ENCODE measurements around the gene CBARP. TPM values are rescaled to one million over a fixed set of nuclear protein-coding genes. Genes with fewer than 3 reads are reported as not detected.

Gene CBARP
- total and polyA plus RNA-seq, 9 of the 15 experiments (the other 6 are each of a cell fraction or from before 2014, with no cell fraction given): 0.03 to 8.9 (median 1.2) TPM; not detected in 1

DNA sequence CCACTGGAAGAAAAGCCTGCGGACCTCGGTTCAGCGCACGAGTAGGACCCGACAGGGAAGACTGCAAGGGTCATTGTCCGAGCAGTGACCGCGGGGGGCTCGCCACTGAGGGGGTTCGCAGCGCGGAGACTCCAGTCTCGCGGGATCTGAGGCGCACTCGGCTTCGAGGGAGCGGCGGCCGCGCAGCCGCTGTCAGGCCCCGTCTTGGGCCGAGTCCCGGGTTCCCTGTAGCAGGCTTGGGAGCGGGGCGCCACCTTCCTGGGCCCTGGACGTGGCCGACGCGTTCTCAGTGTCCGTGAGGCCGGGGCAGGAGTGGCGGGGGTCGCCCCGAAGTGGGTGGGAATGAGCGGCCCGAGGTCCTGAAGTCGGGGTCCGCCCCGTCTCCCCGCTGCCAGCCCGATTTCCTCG, 37.1 kb upstream of the CBARP start (continued):
- TF ChIP-seq GTF3C2 (IDR thresholded peaks at IDR 0.05; ENCODE audit: borderline replicate concordance, extremely low read depth, insufficient read length) (no peak), HNRNPLL (IDR thresholded peaks at IDR 0.05; ENCODE audit: low read depth, low read length, poor library complexity, severe bottlenecking) (no peak), TEAD4 (IDR thresholded peaks at IDR 0.05; ENCODE audit: low read length) (no peak), TEAD4 (CRISPR knock-in tag; IDR thresholded peaks at IDR 0.05; ENCODE audit: borderline replicate concordance) (no peak), LCOR (CRISPR knock-in tag; IDR thresholded peaks at IDR 0.05) (peak; percentile 66; the same call in 1 of the 2 replicates), ZNF277 (CRISPR knock-in tag; IDR thresholded peaks at IDR 0.05; ENCODE audit: borderline replicate concordance) (no peak), POLR3G (IDR thresholded peaks at IDR 0.05; ENCODE audit: extremely low read depth, insufficient read length, insufficient replicate concordance) (no peak), PATZ1 (CRISPR knock-in tag; IDR thresholded peaks at IDR 0.05; ENCODE audit: borderline replicate concordance) (no peak), HMG20B (CRISPR knock-in tag; IDR thresholded peaks at IDR 0.05) (no peak; the same call in 1 of the 2 replicates), HMG20A (CRISPR knock-in tag; conservative IDR thresholded peaks at IDR 0.05) (no peak), NCOR1 (IDR thresholded peaks at IDR 0.05) (no peak), STAT5A (IDR thresholded peaks at IDR 0.05; ENCODE audit: borderline replicate concordance, low read length) (no peak), ZNF280A (IDR thresholded peaks at IDR 0.05; ENCODE audit: low read depth, partially characterized antibody) (no peak), FOXK2 (conservative IDR thresholded peaks at IDR 0.05 in 1 of 2, IDR thresholded peaks at IDR 0.05 in 1 of 2; ENCODE audit: low read depth in 2 of 2) (no peak)
- TF ChIP-seq, protein P1, sequence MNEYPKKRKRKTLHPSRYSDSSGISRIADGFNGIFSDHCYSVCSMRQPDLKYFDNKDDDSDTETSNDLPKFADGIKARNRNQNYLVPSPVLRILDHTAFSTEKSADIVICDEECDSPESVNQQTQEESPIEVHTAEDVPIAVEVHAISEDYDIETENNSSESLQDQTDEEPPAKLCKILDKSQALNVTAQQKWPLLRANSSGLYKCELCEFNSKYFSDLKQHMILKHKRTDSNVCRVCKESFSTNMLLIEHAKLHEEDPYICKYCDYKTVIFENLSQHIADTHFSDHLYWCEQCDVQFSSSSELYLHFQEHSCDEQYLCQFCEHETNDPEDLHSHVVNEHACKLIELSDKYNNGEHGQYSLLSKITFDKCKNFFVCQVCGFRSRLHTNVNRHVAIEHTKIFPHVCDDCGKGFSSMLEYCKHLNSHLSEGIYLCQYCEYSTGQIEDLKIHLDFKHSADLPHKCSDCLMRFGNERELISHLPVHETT (CRISPR knock-in tag; conservative IDR thresholded peaks at IDR 0.05 in 1 of 2, IDR thresholded peaks at IDR 0.05 in 1 of 2): no peak
- TF ChIP-seq, protein P2, sequence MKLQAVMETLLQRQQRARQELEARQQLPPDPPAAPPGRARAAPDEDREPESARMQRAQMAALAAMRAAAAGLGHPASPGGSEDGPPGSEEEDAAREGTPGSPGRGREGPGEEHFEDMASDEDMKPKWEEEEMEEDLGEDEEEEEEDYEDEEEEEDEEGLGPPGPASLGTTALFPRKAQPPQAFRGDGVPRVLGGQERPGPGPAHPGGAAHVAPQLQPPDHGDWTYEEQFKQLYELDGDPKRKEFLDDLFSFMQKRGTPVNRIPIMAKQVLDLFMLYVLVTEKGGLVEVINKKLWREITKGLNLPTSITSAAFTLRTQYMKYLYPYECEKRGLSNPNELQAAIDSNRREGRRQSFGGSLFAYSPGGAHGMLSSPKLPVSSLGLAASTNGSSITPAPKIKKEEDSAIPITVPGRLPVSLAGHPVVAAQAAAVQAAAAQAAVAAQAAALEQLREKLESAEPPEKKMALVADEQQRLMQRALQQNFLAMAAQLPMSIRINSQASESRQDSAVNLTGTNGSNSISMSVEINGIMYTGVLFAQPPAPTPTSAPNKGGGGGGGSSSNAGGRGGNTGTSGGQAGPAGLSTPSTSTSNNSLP (IDR thresholded peaks at IDR 0.05; ENCODE audit: borderline replicate concordance, low read depth, low read length): no peak

All from K562 (cell line).